ENCODE results near the gene BTNL2.
"Not testable (repeated sequence)": the region's sequence is repeated elsewhere in the genome, so short reads cannot be mapped to it uniquely, and the experiment has no call there.

The BTNL2 gene

GRCh38 chr6:32436186-32436585 is 29.2 kb upstream of the BTNL2 start:
- TF ChIP-seq SPI1 (IDR thresholded peaks at IDR 0.05; ENCODE audit: borderline replicate concordance, low read depth) (no peak), GABPA (IDR thresholded peaks at IDR 0.05; ENCODE audit: low read depth) (no peak), POLR2AphosphoS5 (IDR thresholded peaks at IDR 0.05; ENCODE audit: low read depth) (no peak), REST (IDR thresholded peaks at IDR 0.05; ENCODE audit: insufficient replicate concordance, low read depth) (no peak)
- TF ChIP-seq, protein P1, sequence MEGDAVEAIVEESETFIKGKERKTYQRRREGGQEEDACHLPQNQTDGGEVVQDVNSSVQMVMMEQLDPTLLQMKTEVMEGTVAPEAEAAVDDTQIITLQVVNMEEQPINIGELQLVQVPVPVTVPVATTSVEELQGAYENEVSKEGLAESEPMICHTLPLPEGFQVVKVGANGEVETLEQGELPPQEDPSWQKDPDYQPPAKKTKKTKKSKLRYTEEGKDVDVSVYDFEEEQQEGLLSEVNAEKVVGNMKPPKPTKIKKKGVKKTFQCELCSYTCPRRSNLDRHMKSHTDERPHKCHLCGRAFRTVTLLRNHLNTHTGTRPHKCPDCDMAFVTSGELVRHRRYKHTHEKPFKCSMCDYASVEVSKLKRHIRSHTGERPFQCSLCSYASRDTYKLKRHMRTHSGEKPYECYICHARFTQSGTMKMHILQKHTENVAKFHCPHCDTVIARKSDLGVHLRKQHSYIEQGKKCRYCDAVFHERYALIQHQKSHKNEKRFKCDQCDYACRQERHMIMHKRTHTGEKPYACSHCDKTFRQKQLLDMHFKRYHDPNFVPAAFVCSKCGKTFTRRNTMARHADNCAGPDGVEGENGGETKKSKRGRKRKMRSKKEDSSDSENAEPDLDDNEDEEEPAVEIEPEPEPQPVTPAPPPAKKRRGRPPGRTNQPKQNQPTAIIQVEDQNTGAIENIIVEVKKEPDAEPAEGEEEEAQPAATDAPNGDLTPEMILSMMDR (IDR thresholded peaks at IDR 0.05; ENCODE audit: insufficient read depth, low read length) = no peak
- no peak overlapping the region for H3K4me3 ChIP-seq (replicated peaks; ENCODE audit: insufficient read depth, low read length)
- no peaks in the 10 kb centered on the region for H3K27me3 ChIP-seq (ENCODE audit: insufficient read depth, poor library complexity, severe bottlenecking)
- DNase-seq (ENCODE audit: low read depth in 1 of 2, low spot score in 1 of 2) = no peak
- H3K27ac ChIP-seq (replicated peaks) = no peak overlapping the region

DNA sequence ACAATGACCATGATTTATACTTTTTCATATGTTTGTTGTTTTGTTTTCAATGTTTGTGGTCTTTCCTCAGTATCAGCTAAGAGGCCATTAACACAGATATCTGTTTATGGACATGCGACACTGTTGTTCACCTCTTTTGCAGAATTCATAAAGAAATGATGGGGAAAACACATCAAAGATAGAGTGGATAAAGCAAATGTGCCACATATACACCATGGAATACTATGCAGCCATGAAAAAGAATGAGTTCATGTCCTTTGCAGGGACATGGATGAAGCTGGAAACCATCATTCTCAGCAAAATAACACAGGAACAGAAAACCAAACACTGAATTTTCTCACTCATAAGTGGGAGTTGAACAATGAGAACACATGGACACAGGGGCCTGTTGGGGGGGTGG is 27.0 kb upstream of the BTNL2 start:
- not testable (repeated sequence) for H3K27ac ChIP-seq (replicated peaks); DNase-seq (ENCODE audit: low read depth in 1 of 2, low spot score in 1 of 2); H3K27me3 ChIP-seq (ENCODE audit: insufficient read depth, poor library complexity, severe bottlenecking); H3K4me3 ChIP-seq (replicated peaks; ENCODE audit: insufficient read depth, low read length)

DNA sequence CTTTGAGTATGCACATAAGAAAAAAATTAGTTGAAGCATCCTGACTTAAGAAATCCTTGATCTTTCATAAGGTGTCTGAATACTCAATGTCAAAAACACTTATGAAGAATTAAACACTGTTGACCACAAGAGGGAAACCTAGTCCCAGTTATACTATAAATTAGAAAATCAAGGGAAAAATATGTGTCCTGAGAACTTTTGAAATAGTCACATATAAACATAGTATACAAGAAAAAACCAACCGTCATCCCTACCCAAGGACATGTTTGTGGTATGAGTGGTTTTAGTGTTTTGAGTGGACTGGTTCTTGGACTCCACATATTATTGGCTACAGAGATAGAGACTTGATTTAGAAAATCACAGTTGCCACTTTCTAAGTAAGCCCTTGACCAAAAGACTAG is 25.1 kb upstream of the BTNL2 start:
- TF ChIP-seq, protein P1 (IDR thresholded peaks at IDR 0.05; ENCODE audit: insufficient read depth, low read length) = no peak
- TF ChIP-seq POLR2AphosphoS5 (IDR thresholded peaks at IDR 0.05; ENCODE audit: low read depth) = no peak
- no peak for TF ChIP-seq GABPA (IDR thresholded peaks at IDR 0.05; ENCODE audit: low read depth)
- TF ChIP-seq SPI1 (IDR thresholded peaks at IDR 0.05; ENCODE audit: borderline replicate concordance, low read depth) = no peak
- TF ChIP-seq REST (IDR thresholded peaks at IDR 0.05; ENCODE audit: insufficient replicate concordance, low read depth) = no peak
- no peak overlapping the region for H3K27ac ChIP-seq (replicated peaks)
- no peak overlapping the region for H3K4me3 ChIP-seq (replicated peaks; ENCODE audit: insufficient read depth, low read length)
- DNase-seq (ENCODE audit: low read depth in 1 of 2, low spot score in 1 of 2) = no peak
- H3K27me3 ChIP-seq (ENCODE audit: insufficient read depth, poor library complexity, severe bottlenecking) = no peaks in the 10 kb centered on the region

DNA sequence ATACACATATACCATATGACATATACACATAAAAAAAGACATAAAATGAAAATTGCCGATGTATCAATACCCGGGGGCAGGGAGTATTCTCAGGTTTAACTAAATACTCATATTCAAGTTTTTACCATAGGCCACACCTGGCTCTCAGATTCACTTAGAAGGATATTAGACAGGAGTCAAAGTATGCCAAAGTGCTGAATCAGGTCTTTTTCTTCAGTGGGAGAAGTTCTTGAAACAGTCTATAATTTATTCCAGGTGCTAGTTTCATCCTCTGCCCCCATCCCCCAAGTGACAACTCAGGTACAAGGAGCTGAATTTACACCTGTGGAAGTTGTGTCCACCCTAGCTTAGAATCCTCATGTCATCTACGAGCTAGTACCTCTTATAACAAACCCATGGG is 24.2 kb upstream of the BTNL2 start:
- no peak for DNase-seq (ENCODE audit: low read depth in 1 of 2, low spot score in 1 of 2)
- TF ChIP-seq, protein P1 (IDR thresholded peaks at IDR 0.05; ENCODE audit: insufficient read depth, low read length) = no peak
- TF ChIP-seq SPI1 (IDR thresholded peaks at IDR 0.05; ENCODE audit: borderline replicate concordance, low read depth) = no peak
- TF ChIP-seq REST (IDR thresholded peaks at IDR 0.05; ENCODE audit: insufficient replicate concordance, low read depth) = no peak
- TF ChIP-seq POLR2AphosphoS5 (IDR thresholded peaks at IDR 0.05; ENCODE audit: low read depth) = no peak
- TF ChIP-seq GABPA (IDR thresholded peaks at IDR 0.05; ENCODE audit: low read depth) = no peak
- H3K4me3 ChIP-seq (replicated peaks; ENCODE audit: insufficient read depth, low read length) = no peak overlapping the region
- no peak overlapping the region for H3K27ac ChIP-seq (replicated peaks)
- peaks cover 3% of the 10 kb centered on the region for H3K27me3 ChIP-seq (ENCODE audit: insufficient read depth, poor library complexity, severe bottlenecking)
